ENCODE data around the gene OCA2.

OCA2 gene

DNA sequence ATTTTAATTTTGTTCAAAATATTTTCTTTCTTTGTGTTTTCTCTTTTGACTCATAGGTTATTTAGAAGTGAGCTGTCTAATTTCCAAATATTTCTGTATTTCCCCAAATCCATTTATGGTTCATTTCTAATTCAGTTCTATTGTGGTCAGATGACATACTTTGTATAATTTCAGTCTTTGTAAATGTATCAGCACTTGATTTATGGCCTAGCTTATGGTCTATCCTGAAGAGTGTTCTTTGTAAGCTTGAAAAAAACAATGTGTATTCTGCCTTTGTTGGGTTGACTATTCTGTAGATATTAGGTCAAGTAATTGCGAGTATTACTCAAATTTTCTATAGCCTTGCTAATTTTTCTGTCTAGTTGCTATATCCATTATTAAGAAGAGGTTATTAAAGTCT, 311.2 kb downstream of the OCA2 start:
- no peak overlapping the region for H3K4me3 ChIP-seq (ENCODE audit: low read depth, low read length)
- DNase-seq (ENCODE audit: low read depth), result no peak
- TF ChIP-seq, protein P1, sequence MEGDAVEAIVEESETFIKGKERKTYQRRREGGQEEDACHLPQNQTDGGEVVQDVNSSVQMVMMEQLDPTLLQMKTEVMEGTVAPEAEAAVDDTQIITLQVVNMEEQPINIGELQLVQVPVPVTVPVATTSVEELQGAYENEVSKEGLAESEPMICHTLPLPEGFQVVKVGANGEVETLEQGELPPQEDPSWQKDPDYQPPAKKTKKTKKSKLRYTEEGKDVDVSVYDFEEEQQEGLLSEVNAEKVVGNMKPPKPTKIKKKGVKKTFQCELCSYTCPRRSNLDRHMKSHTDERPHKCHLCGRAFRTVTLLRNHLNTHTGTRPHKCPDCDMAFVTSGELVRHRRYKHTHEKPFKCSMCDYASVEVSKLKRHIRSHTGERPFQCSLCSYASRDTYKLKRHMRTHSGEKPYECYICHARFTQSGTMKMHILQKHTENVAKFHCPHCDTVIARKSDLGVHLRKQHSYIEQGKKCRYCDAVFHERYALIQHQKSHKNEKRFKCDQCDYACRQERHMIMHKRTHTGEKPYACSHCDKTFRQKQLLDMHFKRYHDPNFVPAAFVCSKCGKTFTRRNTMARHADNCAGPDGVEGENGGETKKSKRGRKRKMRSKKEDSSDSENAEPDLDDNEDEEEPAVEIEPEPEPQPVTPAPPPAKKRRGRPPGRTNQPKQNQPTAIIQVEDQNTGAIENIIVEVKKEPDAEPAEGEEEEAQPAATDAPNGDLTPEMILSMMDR (IDR thresholded peaks at IDR 0.05; ENCODE audit: control insufficient read depth, extremely low read depth, insufficient read depth), result no peak

DNA sequence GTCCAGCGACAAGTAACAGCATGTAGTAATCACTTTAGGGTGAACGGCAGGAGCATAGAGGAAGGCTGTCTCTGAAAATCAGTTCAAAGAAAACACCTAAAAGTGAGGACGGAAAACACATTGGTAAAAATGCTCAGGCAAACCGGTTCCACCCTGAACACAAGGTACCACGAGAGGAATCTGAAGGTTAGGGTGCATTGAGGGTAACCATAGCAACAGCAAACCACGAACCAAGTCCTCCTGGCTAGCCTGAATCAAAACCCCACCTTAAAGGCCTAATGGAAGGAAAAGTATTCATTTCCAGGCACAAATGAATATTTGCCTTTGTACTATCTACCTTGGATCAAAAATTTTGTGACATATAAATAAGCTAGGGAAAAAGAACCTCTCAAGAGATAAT, 315.0 kb downstream of the OCA2 start:
- H3K4me3 ChIP-seq (ENCODE audit: low read depth, low read length), result no peak overlapping the region
- DNase-seq (ENCODE audit: low read depth), result no peak
- TF ChIP-seq, protein P1 (IDR thresholded peaks at IDR 0.05; ENCODE audit: control insufficient read depth, extremely low read depth, insufficient read depth), result no peak

DNA sequence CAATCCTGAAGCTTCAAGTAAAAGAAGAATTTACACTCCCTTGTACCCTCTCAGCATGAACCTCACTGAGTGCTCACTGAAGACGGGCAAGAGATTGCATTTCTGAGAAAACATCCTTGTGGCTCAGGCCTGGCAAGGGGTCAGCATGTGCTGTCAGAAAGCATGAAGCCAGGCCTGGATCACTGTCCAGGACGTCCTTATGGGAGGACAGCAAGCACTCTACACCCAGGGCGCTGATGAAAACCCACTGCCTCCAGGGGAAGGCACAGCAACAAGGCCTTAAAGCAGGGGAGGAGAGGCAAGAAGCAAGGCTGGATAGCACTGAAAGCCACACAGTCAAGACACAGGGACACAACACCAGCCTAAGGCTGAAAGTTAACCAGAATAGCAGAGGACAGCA, 315.4 kb downstream of the OCA2 start:
- DNase-seq (ENCODE audit: low read depth), result no peak
- TF ChIP-seq, protein P1 (IDR thresholded peaks at IDR 0.05; ENCODE audit: control insufficient read depth, extremely low read depth, insufficient read depth), result no peak
- no peak overlapping the region for H3K4me3 ChIP-seq (ENCODE audit: low read depth, low read length)

DNA sequence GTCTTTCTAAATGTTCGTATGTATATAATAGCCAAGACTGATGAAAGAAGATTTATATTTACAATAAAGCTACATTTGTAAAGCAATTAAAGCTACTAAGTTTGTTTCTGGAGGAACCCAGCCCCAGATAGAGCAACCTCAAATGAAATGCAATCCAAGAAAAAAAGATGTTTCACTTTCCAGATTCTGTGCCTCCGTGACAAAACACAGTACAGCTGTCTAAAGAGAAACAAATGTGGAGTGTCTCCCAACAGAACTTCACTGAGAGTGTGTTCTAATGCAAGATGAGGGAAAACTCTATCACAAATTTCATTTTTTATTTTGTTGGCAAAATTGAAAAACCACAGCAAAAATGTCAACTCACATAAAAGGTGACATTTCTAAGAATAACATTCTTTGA, 317.0 kb downstream of the OCA2 start:
- no peak for DNase-seq (ENCODE audit: low read depth)

DNA sequence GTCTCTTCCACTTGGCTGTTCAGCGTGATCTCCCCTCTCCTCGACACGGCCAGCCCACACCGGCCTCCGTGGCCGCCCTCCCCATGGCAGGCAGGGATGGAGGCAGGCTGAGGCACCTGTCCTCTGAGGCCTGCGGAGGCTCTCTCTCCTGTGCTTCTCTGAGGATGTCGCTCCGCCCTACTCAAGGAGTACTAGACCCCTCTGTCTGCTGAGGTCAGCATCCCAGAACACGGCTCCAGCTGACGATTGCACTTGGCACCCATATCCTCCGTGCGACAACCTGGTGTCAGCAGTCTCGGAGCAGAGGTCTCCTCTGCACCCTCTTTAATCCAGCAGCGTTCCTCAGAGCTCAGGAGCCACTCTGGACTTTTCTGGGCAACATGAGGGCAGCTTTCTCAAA, 322.6 kb downstream of the OCA2 start:
- DNase-seq (ENCODE audit: low read depth), result no peak
- TF ChIP-seq, protein P1 (IDR thresholded peaks at IDR 0.05; ENCODE audit: control insufficient read depth, extremely low read depth, insufficient read depth), result no peak
- no peak overlapping the region for H3K4me3 ChIP-seq (ENCODE audit: low read depth, low read length)

More for the DNA sequence above, 317.0 kb downstream of the OCA2 start:
- TF ChIP-seq, protein P1 (IDR thresholded peaks at IDR 0.05; ENCODE audit: control insufficient read depth, extremely low read depth, insufficient read depth), result no peak
- H3K4me3 ChIP-seq (ENCODE audit: low read depth, low read length), result no peak overlapping the region

DNA sequence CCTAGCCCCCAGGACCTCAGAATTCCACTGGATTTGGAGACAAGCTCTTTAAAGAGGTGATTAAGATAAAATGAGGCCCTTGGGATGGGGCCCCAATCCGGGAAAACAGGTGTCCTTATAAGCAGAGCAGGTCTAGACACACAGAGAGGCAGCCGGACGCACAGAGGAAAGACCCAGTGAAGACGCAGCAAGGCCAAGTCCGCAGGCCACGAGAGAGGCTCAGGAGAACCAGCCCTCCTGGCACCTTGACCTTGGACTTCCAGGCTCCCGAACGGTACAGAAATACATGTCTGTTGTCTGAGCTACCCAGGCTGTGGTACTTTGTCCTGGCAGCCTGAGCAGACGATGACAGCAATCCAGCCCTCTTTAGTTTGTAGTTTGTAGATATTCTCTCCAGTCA, 324.5 kb downstream of the OCA2 start:
- H3K4me3 ChIP-seq (ENCODE audit: low read depth, low read length), result no peak overlapping the region
- DNase-seq (ENCODE audit: low read depth), result no peak
- TF ChIP-seq, protein P1 (IDR thresholded peaks at IDR 0.05; ENCODE audit: control insufficient read depth, extremely low read depth, insufficient read depth), result no peak

DNA sequence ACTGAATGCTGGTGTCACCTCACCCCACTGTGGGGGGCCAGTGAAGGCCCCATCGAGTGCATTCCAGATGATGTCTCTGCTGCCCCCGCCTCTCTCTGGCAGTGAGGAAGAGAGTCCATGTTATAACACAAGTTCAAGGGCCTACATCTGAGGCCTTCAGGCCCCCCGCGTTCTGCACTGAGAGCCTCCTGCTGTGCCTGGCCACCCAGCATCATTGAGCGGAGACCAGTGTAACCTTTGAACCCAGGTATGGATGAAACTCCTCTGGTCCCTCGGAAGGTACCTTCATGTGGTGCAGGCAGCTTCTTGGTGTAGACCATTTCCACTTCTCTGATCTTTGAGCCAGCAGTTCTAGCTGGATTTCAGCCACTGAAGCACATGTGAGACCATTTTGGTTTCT, 324.9 kb downstream of the OCA2 start:
- H3K4me3 ChIP-seq (ENCODE audit: low read depth, low read length), result no peak overlapping the region
- TF ChIP-seq, protein P1 (IDR thresholded peaks at IDR 0.05; ENCODE audit: control insufficient read depth, extremely low read depth, insufficient read depth), result no peak
- DNase-seq (ENCODE audit: low read depth), result no peak

All from LNCaP clone FGC (cell line).